HG03039 (cell line): ENCODE results near the gene P2RY6.

Source experiments
- ATAC-seq: cut with Tn5 transposase; IDR thresholded peaks from one replicate; pipeline ENCODE4 v1.9.1; 2021; ENCODE audit warnings: mild to moderate bottlenecking, moderate library complexity; ENCODE audit not compliant: unreplicated experiment

P2RY6 gene

DNA sequence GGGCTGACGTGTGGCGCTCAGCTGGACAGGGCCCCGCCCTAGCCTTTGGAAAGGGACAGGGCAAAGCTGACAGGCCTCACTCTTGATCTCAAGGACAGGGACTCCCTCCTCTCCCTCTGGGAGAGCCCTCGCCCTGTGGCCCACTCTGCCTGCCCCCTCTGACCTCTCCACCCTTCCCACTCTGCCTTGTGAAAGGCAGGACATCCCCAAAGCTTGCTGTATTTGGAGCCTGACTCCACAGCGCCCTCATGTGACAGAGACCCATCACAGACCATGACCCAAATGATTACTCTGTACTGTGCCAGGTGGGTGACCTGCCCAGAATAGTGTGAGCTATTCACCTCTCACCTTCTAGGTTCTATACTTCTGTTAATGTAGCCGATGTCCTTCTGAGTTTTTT lies 35.3 kb upstream of the P2RY6 start:
- no peak for ATAC-seq

DNA sequence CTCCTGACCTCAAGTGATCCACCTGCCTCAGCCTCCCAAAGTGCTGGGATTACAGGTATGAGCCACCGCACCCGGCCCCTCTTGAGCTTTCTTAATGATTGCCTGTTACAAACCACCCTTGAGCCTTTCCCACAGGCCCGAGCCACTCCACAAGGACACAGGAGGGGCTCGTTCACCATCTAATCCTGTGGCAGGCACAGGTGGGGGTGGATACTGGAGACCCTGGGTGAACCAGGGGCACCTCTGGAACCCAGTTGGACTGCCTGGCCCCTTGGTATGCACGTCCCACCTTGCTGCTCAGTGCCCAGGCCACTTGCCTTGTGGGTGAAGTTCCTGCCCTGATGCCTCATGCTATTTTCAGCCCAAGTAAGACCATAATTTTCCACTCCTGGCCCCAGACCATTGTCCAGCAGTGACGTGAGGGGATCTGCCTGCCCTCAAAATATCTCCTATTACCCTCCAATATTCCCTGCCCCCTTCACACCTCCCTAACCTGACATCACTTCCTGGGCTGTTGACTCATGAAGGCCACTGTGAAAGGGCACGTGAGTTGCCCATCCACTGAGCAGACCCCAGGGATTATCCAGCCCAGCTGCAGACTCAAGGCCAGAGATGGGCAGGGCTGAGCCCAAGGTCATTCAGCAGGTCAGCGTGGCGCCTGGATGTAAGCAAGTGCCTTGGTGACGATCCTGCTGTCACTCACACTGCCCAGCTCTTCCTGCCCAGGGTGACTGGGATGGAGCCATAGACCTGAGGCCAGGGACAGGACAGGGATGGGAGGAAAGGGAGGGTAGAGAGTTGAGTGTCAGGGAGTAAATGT lies 34.5 kb upstream of the P2RY6 start:
- ATAC-seq = no peak

DNA sequence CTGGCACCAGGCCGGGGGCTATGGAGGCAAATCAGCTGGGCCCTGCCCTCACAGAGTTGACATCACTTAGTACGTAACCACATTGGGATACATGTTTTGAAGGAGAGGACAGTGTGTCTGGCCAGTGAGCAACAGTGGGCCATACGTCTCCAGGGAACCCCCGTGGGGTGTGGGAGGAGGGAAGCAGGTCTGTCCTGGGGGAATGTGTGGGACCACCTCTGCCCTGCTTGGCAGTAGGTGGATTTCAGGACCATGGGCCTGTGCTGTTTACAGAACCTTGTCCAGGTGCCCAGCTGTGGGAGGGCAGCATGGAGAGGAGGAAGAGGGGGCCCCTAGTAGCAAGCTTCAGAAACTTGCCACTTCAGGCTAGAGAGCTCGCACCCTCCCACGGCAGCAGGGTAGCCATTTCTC lies 33.0 kb upstream of the P2RY6 start:
- no peak for ATAC-seq

DNA sequence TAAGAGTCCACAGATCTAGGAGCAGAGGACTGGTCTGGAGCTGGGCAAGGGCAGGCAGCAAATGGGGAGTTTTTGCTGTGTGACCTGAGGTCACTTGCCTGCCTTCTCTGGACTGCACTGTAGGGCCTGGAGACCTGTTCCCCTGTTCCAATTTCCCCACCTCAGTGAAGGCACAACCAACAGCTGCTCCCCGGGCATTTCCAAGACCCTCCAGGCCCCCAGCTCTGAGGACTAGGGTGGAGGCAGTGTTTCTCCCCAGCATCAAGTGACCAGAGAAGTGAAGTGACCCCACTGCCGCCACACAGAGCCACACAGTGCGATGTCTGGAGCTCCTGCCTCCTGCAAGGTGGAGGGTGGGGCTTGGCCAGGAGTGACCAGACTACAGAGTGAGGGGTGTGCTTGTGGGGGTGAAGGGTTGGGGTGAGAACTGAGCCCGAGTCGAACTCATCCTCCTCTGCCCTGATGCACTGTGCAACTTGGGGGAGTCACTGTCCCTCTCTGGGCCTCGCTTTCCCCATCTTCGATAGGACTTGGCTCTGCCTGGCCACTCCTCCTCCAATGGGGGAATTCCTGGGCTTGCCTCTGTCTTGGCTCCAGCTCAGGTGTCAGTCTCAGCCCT lies 32.5 kb upstream of the P2RY6 start:
- ATAC-seq = no peak

DNA sequence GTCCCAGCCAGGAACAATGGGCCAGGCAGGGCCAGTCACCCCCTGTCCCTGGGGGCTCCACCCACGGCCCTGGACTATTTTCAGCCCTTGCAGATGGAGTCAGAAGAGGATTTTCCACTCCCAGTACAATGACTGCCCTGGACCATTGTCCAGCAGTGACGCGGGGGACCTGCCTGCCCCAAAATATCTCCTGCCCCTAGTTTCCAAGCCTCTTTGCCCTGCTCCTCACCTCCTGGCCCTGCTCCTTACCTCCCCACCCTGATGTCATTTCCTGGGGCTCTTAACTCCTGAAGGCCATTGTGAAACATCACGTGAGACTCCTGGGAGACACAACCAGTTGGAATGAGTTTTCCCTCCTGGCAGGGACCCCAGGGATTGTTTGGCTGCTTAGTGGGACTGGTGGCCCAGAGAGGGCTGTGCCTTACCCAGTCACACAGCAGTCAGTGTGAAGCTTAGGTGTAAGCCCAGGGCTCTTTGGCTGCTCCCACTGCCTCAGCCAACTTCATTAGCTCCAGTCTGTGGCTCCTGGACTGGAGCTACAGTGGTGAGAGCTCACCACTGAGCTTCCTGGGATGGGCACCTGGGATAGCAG lies 31.9 kb upstream of the P2RY6 start:
- ATAC-seq = no peak

DNA sequence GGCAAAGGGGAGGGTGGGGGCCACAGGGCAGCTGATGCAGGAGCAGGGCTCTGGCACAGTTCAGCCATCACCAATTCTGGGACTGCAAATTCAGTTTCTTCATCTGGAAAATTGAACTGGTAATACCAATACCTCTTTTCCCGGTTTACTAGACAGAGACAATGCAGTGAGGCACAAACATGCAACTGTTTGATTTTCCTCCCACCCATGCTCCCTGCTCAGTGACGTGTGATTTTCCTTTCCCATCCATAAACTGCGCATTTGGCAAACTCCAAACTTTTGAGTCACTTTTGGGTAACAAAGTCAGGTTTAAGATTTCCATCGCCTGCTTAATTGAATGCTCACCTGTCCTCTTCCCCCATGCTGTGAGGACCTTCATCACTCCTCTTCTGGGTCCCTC lies 30.8 kb upstream of the P2RY6 start:
- ATAC-seq = no peak

DNA sequence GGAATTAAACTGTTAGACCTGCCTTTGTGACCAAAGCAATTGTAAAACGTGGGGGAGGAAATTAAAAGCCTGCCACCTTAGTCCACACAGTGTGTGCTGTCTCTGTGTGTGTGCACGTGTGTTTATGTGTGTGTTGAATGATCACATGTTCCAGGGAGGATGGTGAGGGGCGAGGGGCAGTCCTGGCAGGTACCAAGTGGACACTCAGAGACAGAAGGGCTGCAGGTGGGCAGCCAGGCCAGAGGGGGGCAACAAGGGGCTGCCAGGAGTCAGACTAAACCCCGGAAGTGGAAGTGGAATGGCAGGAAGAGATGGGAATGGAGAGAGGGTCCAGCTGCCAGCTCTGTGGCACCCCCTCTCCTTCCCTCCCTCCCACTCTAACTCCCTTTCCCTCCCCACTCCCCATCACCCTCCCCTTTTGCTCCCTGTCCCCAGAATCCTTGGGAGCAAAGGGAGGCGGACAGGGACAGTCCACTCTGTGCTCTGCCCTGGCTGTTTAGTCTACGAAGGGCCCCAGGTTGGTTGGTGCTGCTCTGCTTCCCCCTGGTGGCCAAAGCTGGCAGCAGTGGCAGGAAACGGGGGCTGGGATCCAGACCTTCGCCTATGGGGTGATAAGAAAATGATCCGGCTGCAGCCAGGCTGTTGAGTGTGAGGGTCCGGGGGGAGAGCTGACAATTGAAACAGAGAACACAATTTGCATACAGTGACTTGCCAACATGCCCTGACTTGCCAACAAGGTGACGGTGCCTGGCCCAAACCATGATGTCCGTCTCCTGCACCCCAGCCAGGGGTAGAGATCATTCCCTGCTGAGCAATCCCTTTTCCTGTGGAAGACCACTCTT lies 29.7 kb upstream of the P2RY6 start:
- peak; percentile 54 for ATAC-seq

DNA sequence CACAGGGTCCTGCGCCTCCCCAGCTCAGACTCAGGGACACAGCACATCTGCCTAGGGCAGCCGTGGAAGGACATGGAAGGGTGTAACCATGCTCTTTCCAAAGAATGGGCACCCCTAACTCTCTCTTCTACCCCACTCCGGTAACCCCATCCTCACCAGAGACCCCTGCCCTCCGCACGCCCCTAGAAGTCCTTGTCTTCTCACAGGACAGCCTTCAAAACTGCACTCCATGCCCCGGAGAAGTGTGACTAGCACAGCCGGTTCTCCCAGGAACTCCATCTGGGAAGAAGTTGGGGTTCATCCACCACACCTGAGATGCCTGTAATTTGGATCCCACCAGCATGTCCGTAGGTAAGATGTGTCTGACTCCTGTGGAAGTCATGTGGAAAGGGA lies 29.0 kb upstream of the P2RY6 start:
- ATAC-seq = no peak

DNA sequence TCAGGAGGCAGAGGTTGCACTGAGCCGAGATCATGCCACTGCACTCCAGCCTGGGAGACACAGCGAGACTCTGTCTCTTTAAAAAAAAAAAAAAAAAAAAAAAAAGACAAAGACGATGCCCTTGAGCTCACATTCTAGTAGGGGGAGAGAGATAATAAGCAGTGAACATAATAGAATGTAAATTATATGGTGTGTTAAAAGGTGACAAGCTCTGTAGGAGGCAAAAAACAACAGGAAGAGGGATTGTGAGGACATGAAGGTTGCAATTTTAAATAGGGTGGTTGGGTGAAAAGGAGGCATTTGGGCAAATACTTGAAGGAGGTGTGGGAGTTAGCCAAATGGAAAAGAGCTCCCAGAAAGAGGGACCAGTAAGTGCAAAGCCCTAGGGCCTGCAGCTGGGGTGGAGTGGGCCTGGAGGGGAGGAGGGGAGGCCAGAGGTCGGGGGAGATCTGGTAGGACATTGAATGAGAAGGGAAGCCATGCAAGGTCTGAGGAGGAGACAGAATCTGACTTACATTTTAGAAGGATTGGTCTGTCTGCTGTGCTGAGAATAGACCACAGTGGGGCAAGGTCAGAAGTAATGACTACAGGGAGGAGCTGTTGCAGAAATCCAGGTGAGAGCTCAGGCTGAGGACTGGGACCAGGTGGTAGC lies 27.4 kb upstream of the P2RY6 start:
- ATAC-seq = no peak

DNA sequence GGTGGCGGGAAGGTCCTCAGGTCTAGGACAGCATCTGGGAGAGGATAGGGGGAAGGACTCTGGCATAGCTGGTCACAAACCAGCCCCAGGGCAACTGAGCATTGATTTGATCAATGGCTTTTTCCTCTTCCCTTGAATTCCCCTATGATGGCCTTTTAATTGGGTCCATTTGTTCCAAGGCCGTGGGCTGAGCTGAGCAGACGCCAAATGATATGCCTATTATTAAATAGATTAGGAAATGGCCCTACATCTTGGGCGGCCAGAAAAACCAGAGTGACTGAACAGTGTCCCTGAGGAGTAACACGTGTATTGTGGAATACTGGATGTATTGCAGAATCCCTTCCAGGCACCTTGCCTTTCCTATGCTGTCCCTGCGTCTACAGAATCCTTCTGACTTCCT lies 26.7 kb upstream of the P2RY6 start:
- ATAC-seq = no peak

DNA sequence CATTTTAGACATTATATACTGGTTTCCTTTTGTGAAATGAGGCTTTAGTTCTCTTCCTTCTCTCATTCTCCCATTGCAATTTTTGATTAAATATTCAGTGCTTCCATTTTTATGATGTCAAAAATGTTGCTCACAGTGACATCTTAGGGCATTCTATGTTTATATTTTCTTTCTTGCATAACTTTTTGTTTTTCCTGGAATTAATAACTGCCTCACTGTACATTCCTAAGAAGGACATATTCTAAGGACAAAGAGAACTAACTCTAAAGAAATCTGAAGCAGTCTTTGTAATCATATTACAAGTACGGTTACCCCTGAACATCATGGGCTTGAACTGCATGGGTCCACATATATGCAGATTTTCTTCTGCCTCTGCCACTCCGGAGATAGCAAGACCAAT lies 25.8 kb upstream of the P2RY6 start:
- no peak for ATAC-seq

DNA sequence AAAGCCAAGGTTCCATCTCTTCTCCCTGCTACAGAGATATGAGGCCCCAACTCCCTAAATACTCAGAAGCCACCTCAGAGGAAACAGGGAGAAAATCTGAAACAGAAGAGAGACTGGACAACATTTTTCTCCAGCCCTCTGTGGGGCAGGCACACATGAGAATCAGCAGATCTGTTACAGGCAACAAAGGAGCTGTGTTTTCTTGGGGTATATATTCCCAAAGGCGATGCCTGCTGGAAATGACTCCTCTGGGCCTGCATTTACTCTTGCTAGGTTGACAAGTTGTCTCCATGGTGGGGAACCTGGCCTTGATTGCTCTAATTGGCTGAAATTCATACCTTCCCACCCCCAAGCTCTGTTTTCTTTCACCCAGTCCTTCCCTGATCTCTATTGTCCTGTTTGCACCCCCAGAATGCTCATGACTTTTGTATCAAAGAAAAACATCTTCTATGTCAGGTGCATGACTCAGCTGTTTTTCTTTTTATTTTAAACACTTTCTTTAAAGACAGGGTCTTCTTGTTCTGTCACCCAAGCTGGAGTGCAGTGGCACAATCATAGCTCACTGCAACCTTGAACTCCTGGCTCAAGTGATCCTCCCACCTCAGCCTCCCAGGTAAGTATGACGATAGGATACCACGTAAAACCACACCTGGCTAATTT lies 23.5 kb upstream of the P2RY6 start:
- ATAC-seq = no peak

DNA sequence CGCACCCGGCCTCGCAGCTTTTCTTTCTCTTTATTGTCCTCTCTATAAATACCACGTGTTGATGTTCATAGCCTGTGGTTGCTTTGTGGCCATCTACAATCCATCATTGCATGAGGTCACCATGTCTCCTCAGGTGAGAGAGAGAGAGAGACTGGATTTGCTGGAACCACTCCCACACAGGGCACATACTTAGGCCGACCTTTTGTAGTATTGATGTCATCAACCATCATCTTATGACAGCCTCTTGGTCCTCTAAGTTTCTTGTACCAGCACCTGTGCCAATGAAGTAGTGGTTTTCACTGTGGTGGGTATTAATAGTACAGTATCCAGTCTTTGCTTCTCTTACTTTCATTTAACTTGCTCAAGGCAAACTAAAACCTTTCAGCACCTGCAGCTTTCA lies 22.8 kb upstream of the P2RY6 start:
- ATAC-seq = no peak

DNA sequence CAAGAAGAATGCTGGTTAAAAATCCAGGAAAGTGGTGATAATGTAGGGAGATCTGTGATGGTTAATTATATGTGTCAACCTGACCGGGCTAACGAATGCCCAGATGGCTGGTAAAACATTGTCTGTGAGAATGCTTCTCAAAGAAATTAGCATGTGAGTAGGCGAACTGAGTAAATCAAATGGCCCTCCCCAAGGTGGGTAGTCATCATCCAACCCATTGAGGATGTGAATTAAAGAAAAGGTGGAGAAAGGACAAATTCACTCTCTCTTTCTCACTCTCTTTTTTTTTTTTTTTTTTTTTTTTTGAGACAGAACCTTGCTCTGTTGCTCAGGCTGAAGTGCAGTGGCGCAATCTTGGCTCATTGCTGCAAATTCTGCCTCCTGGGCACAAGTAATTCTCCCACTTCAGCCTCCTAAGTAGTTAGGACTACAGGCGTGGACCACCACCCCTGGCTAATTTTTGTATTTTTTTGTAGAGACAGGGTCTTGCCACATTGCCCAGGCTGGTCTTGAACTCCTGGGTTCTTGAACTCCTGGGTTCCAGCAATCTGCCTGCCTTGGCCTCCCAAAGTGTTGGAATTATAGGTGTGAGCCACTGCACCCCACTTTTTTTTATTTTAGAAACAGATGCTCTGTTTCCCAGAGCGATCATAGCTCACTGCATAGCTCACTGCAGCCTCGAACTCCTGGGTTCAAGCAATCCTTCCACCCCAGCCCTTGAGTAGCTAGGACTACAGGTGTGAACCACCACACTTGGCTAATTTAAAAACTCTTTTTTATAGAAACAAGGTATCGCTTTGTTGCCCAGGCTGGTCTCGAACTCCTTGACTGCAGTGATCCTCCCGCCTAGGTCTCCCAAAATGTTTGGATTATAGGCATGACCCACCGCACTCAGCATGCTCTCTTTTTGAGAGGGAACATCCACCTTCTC lies 22.0 kb upstream of the P2RY6 start:
- ATAC-seq = no peak

DNA sequence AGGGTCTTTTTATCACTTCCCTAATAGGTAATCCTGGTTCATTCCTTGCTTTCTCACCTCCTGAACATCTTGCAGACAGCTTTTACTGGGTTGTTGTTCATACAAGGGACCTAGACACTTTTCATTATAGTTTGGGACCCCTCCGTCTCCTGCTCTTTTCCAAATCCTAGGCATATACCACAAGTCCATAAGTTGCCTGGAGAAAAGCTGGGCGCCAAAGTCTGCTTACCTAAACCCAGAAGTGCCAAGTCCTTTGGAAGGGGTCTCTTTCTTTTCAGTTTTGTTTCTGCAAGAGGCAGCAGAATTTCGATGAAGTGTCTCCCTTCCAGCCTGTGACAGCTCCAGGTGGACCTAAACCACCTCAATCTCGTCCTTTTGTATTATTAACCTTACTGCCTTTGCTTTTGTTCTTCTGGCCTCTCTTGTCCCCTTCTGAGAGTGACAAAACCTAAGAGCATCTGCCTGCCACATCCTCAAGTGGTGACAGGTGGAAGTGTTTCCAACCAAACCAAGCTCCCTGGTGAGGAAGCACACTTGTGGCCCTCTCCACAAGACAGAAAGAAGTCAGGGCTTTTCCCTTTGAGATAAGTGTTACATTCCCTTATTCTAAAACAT lies 19.5 kb upstream of the P2RY6 start:
- ATAC-seq = no peak

DNA sequence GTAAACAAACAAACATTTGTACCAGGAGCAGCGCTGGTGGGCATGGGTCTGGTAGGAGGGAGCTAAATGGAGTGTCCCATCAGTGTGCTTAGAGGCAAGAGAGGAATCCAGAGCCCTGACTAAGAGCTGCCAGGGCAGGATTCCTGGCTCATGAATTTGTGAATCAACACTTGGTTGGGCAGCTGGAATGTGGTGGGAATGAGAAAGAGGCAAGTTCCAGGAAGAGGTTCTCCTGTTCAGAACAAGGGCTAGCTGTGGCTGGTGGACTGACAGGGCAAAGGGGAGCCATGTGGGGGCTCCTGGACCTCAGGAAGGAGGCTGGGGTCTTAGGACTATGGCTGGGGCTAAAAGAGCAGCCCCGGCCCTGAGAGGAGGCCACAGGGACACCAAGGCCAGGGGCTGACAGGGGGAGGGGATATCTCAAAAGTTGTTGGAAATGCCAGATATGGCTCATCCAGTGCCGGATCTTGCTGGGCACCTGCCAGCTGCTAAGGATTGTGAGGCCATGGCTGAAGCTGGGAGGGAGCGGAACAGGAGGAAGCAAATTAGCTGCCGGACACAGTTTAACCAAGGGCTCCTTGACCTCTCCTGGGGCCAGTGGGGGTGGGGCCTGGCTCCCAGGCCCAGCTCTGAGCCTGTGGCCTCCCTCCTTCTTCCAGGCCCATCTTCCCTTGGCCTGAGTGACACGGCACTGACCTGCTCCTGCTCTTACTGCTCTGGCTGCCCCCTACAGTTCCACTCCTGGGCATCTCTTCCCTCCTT lies 14.6 kb upstream of the P2RY6 start:
- no peak for ATAC-seq

DNA sequence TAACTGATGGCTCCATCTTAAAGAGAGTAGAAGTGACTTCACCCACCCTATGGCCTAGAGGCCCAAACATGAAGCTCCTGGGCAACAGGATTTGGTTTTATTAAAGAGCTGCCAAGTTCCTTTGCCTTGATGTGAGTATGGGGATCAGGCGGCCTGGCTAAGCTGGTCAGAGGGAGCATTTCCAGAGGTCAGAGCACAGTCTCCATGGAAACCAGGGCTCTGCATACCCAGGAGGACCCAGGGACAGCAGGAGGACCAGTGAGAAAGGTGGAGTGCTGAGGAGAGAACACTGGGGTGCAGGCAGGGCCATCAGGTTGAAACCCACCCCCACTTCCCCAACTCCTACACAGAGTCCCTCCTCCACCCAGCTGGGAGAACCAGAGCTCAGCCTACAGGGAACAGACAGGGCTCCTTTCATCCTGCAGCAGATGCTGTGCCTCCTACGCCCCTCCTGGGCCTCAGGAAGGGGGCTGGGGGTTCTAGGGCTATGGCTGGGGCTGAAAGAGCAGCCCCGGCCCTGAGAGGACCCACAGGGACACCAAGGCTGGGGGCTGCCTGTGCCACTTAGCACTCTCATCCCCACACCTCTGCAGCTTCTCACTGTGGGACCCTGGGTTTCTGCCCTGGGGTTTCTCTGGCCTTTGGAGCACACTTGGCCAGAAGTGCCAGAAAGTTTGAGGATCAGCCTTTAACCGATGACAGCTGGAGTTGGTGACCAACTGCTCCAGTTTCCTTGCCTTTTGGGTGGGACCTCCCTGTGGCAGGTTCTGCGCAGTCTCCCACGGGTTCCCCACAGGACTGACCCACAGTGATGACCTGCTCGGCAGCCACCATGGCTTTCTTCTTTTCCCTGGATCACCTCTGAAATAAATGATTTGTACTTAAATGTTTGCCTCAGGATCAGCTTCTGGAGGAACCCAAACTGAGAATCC lies 13.8 kb upstream of the P2RY6 start:
- ATAC-seq = no peak
